ENCODE data around the gene KCMF1.

GRCh38 chr2:85048534-85048933 lies 77.6 kb downstream of the KCMF1 start:
- TF ChIP-seq CTCF (IDR thresholded peaks at IDR 0.05) (no peak), POLR2A (IDR thresholded peaks at IDR 0.05) (no peak)

All from sigmoid colon (tissue), 3 donors.